B cell (primary cell): ENCODE measurements around the gene PDE3B. TPM values are rescaled to one million over a fixed set of nuclear protein-coding genes. Genes with fewer than 3 reads are reported as not detected.

ENCODE experiments used
- ATAC-seq: fragments of 200-7000 bp; cut with Tn5 transposase; one replicate; pipeline ENCODE4 v1.10.0; 2021; ENCODE audit warnings: low read depth, mild to moderate bottlenecking, moderate number of reproducible peaks, moderate library complexity
- CTCF ChIA-PET: fragments of 350-600 bp; sonication (Branson Sonifier 250); formaldehyde crosslinking; loops from one replicate; lab custom pipeline; 2021; ENCODE audit warnings: antibody characterized with exemption, inconsistent platforms; lab: Charles Lee
- POLR2A ChIA-PET: fragments of 350-600 bp; sonication (Branson Sonifier 250); formaldehyde crosslinking; loops from one replicate; lab custom pipeline; 2021; ENCODE audit warnings: antibody characterized with exemption; lab: Charles Lee
- DNase-seq: peaks from one replicate; pipeline ENCODE4 v3.0.0; 2013
- H2AFZ ChIP-seq: 2 replicates; pipeline ENCODE4 v1.6.1; 2012; ENCODE audit warnings: mild to moderate bottlenecking, low read depth, low read length; ENCODE audit not compliant: insufficient read depth, poor library complexity, severe bottlenecking
- H3K27ac ChIP-seq, 2 donors: 1 replicate in 1 of 2; 2 replicates in 1 of 2; pipeline ENCODE4 v1.5.1; 2012 to 2013; ENCODE audit warnings: low read length in 2 of 2, mild to moderate bottlenecking in 2 of 2, moderate library complexity in 1 of 2
- H3K27me3 ChIP-seq, 4 experiments: fragments of 200-600 bp in 1 of 4; sonication (generic) in 1 of 4; replicated peaks in 1 of 4; 1 replicate in 2 of 4; 2 replicates in 2 of 4; pipeline versions ENCODE4 v1.6.1 to v1.7.0; 2013 to 2016; ENCODE audit warnings: low read length in 3 of 4, mild to moderate bottlenecking in 2 of 4, mixed read lengths in 1 of 4, moderate library complexity in 1 of 4; ENCODE audit not compliant: insufficient read depth in 4 of 4, control insufficient read depth in 3 of 4; ENCODE audit errors: control extremely low read depth in 1 of 4
- H3K36me3 ChIP-seq, 2 experiments: replicated peaks in 1 of 2; 1 replicate in 1 of 2; 2 replicates in 1 of 2; pipeline versions ENCODE4 v1.6.1 to v1.7.1; 2013; ENCODE audit warnings: low read length in 1 of 2; ENCODE audit not compliant: insufficient read depth in 2 of 2, control insufficient read depth in 1 of 2; ENCODE audit errors: control extremely low read depth in 1 of 2, extremely low read depth in 1 of 2
- H3K4me1 ChIP-seq, 2 donors: fragments of 200-600 bp in 1 of 2; sonication (generic) in 1 of 2; 1 replicate in 1 of 2; 2 replicates in 1 of 2; pipeline versions ENCODE4 v1.5.1 to v1.6.1; 2013 to 2017; ENCODE audit warnings: low read length in 2 of 2; ENCODE audit not compliant: control insufficient read depth in 2 of 2, insufficient read depth in 2 of 2
- H3K4me2 ChIP-seq: replicated peaks from 2 replicates; pipeline ENCODE3; 2012; ENCODE audit warnings: mild to moderate bottlenecking, low read depth, low read length; ENCODE audit not compliant: poor library complexity, severe bottlenecking
- H3K4me3 ChIP-seq, 5 experiments: fragments of 200-600 bp in 1 of 5; sonication (generic) in 1 of 5; 1 replicate in 3 of 5; 2 replicates in 2 of 5; pipeline versions ENCODE4 v1.5.1 to v1.7.0; 2011 to 2016; ENCODE audit warnings: low read length in 4 of 5, mild to moderate bottlenecking in 4 of 5, low read depth in 2 of 5, control low read depth in 1 of 5, moderate library complexity in 1 of 5; ENCODE audit not compliant: insufficient read depth in 1 of 5; ENCODE audit errors: control extremely low read depth in 1 of 5, extremely low read depth in 1 of 5
- H3K79me2 ChIP-seq: fragments of 200-600 bp; sonication (generic); one replicate; pipeline ENCODE4 v1.6.0; 2016; ENCODE audit warnings: low read length; ENCODE audit not compliant: control insufficient read depth, insufficient read depth
- H3K9ac ChIP-seq: fragments of 200-600 bp; sonication (generic); 2 replicates; pipeline ENCODE4 v1.6.1; 2017; ENCODE audit warnings: mild to moderate bottlenecking, low read length, moderate library complexity
- H3K9me3 ChIP-seq, 3 donors: one replicate each; pipeline versions ENCODE4 v1.6.1 to v1.7.1; 2013; ENCODE audit warnings: low read length in 2 of 3; ENCODE audit not compliant: control insufficient read depth in 2 of 3, insufficient read depth in 1 of 3; ENCODE audit errors: control extremely low read depth in 1 of 3
- H4K20me1 ChIP-seq: 2 replicates; pipeline ENCODE4 v1.6.0; 2012; ENCODE audit warnings: mild to moderate bottlenecking, low read length; ENCODE audit not compliant: insufficient read depth, control insufficient read depth, poor library complexity, severe bottlenecking
- H3K27ac Mint-ChIP-seq: one replicate; pipeline ENCODE4 v1.8.0; 2021; ENCODE audit warnings: mixed read lengths
- H3K27me3 Mint-ChIP-seq: one replicate; pipeline ENCODE4 v1.8.0; 2021; ENCODE audit warnings: mixed read lengths
- H3K4me1 Mint-ChIP-seq: one replicate; pipeline ENCODE4 v1.8.0; 2021; ENCODE audit warnings: mixed read lengths
- H3K4me3 Mint-ChIP-seq: one replicate; pipeline ENCODE4 v1.8.0; 2021; ENCODE audit warnings: mixed read lengths
- H3K9me3 Mint-ChIP-seq: one replicate; pipeline ENCODE4 v1.8.0; 2022; ENCODE audit warnings: mixed read lengths; ENCODE audit not compliant: insufficient read depth
- EZH2 ChIP-seq: IDR thresholded peaks from 2 replicates; pipeline ENCODE4 v1.6.1; 2012; ENCODE audit warnings: borderline replicate concordance, low read depth, mild to moderate bottlenecking, moderate library complexity, low read length; ENCODE audit not compliant: insufficient read depth, poor library complexity, severe bottlenecking
- WGBS: methylation state at CpG from one replicate; pipeline ENCODE4 v1.1.5; 2013; ENCODE audit warnings: missing lambda C conversion rate; ENCODE audit not compliant: insufficient coverage; 5-methylcytosine and 5-hydroxymethylcytosine counted together
- intact Hi-C: fragments of 100-400 bp; cut with micrococcal nuclease; formaldehyde crosslinking; loops from one replicate; pipeline ENCODE4 v1.10.0; 2022
- polyA plus RNA-seq: library from polyadenylated mRNA; depleted of rRNA; stranded (reverse); fragments of >200 nt; gene quantifications from 2 replicates; pipeline ENCODE4 v1.2.3, GENCODE V29; 2012
- total RNA-seq, 2 donors: library from RNA; stranded (reverse); fragments of 120-200 nt in 1 of 2; gene quantifications; 1 replicate in 1 of 2; 2 replicates in 1 of 2; pipeline versions ENCODE4 v1.2.3 to v1.2.4, GENCODE V29; 2013 to 2022
- TF ChIP-seq, protein P1 (sequence below): fragments of 200-600 bp; IDR thresholded peaks from one replicate; pipeline ENCODE4 v1.8.0; 2022; ENCODE audit warnings: antibody characterized with exemption, mild to moderate bottlenecking

Gene PDE3B
- total and polyA plus RNA-seq, 2 donors (not counting 1 experiment from before 2014, with no cell fraction given), result 1.0 to 60.7 TPM

DNA sequence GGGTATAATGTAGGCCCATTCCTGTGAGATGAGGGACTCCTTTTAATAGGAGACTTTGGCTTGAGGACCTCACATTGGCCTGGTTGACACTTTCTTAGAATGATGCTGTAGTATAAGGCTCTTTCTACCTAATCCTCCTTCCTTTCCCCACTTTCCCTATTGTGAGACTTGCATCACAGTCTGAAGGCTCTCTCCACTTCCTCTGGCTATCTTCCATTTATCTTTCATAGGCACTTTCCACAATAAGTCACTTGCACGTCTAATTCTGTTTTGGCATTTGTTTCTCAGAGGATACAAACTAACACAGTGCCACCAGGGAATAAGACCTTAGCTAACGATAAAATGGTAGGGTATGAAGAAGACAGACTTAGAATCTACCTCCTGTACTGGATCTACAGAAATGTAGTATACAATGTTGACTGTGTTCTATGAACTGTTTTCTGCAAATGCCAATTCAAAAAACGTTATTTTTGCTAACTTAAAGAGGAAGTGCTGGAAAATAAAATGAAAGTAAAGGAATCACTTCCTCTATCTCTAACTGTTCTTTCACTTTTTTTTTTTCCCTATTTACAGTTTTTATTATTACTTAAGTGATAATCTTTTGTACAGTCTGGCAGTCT is 17.9 kb upstream of the PDE3B start:
- ATAC-seq, result peak; percentile 43
- H3K9me3 Mint-ChIP-seq, result peaks cover 2% of the 10 kb centered on the region
- ChIA-PET CTCF (interaction anchor here (1.0 to 1.9 kb wide), 5 partner anchors 10 to 283 kb away, joined by 3 to 7 read pairs (median 5); no protein-coding TSS in a partner anchor), POLR2A (interaction anchor here (0.6 kb wide), 1 partner anchor 12 kb away, joined by 4 read pairs; no protein-coding TSS in a partner anchor)
- Histone ChIP-seq H3K9ac (peak overlapping the region; percentile 34), H4K20me1 (no peaks in the 10 kb centered on the region), H3K4me3 (peak overlapping the region; percentile 7 to 35 (median 29)), H3K4me2 (peak overlapping the region; percentile 61), H3K36me3 (no peaks in the 10 kb centered on the region), H3K27me3 (no peaks in the 10 kb centered on the region), H3K79me2 (no peaks in the 10 kb centered on the region), H3K9me3 (no peaks in the 10 kb centered on the region), H2AFZ (peak overlapping the region; percentile 64), H3K27ac (peak overlapping the region; percentile 63 to 64), H3K4me1 (peaks cover 21 to 22% of the 10 kb centered on the region in 2 donors)
- H3K27ac Mint-ChIP-seq, result peak overlapping the region; percentile 89
- intact Hi-C loops, result no loop called here
- peaks cover 26% of the 10 kb centered on the region for H3K4me1 Mint-ChIP-seq
- TF ChIP-seq, protein P1, sequence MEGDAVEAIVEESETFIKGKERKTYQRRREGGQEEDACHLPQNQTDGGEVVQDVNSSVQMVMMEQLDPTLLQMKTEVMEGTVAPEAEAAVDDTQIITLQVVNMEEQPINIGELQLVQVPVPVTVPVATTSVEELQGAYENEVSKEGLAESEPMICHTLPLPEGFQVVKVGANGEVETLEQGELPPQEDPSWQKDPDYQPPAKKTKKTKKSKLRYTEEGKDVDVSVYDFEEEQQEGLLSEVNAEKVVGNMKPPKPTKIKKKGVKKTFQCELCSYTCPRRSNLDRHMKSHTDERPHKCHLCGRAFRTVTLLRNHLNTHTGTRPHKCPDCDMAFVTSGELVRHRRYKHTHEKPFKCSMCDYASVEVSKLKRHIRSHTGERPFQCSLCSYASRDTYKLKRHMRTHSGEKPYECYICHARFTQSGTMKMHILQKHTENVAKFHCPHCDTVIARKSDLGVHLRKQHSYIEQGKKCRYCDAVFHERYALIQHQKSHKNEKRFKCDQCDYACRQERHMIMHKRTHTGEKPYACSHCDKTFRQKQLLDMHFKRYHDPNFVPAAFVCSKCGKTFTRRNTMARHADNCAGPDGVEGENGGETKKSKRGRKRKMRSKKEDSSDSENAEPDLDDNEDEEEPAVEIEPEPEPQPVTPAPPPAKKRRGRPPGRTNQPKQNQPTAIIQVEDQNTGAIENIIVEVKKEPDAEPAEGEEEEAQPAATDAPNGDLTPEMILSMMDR, result no peak
- TF ChIP-seq EZH2, result no peak
- no peaks in the 10 kb centered on the region for H3K27me3 Mint-ChIP-seq
- DNase-seq, result peak; percentile 62
- no CpG with 5 or more reads among the region's 3 CpGs for WGBS
- H3K4me3 Mint-ChIP-seq, result peak overlapping the region; percentile 69

DNA sequence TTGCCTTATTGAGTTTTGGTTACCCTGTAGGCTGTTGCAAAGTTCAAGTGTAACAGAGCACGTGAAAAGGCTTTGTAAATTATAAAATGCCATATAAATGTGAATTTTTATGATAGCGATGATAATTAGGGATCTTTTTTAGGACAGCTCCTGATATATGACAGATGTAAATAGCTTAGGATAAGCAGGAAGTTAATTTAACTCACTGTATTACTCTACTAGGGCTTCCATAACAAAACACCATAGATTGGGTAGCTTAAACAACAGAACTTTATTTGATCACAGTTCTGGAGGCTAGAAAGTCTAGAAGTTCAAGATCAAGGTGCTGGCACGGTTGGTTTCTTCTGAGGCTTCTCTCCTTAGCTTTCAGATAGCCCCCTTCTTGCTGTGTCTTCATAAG is 17.0 kb upstream of the PDE3B start:
- ChIA-PET CTCF (interaction anchor here (1.1 to 1.9 kb wide), 4 partner anchors 9 to 282 kb away, joined by 4 to 7 read pairs (median 6); no protein-coding TSS in a partner anchor), POLR2A (interaction anchor here (0.6 kb wide), 1 partner anchor 11 kb away, joined by 4 read pairs; no protein-coding TSS in a partner anchor)
- Mint-ChIP-seq H3K27ac (peak overlapping the region; percentile 18), H3K4me3 (peak overlapping the region; percentile 7), H3K27me3 (no peaks in the 10 kb centered on the region), H3K4me1 (peaks cover 26% of the 10 kb centered on the region), H3K9me3 (peaks cover 2% of the 10 kb centered on the region)
- Histone ChIP-seq H3K27me3 (no peaks in the 10 kb centered on the region), H3K27ac (peak overlapping the region in 1 of 2 donors; percentile 63), H4K20me1 (no peaks in the 10 kb centered on the region), H3K9me3 (no peaks in the 10 kb centered on the region), H3K9ac (no peak overlapping the region), H3K36me3 (no peaks in the 10 kb centered on the region), H3K4me2 (peak overlapping the region; percentile 61), H3K79me2 (no peaks in the 10 kb centered on the region), H3K4me1 (peaks cover 21 to 22% of the 10 kb centered on the region in 2 donors), H3K4me3 (no peak overlapping the region), H2AFZ (peak overlapping the region; percentile 64)
- no peak for TF ChIP-seq EZH2
- TF ChIP-seq, protein P1, result no peak
- intact Hi-C loops, result no loop called here
- ATAC-seq (no peak), DNase-seq (no peak)
- WGBS, result no CpG with 5 or more reads among the region's 3 CpGs
